NCI-H446 (cell line): ENCODE data around the gene PRKCH.

Source experiments
- DNase-seq, 2 experiments: peaks; one replicate each; lab custom pipeline; 2025; lab: John Stamatoyannopoulos, UW

The PRKCH gene

DNA sequence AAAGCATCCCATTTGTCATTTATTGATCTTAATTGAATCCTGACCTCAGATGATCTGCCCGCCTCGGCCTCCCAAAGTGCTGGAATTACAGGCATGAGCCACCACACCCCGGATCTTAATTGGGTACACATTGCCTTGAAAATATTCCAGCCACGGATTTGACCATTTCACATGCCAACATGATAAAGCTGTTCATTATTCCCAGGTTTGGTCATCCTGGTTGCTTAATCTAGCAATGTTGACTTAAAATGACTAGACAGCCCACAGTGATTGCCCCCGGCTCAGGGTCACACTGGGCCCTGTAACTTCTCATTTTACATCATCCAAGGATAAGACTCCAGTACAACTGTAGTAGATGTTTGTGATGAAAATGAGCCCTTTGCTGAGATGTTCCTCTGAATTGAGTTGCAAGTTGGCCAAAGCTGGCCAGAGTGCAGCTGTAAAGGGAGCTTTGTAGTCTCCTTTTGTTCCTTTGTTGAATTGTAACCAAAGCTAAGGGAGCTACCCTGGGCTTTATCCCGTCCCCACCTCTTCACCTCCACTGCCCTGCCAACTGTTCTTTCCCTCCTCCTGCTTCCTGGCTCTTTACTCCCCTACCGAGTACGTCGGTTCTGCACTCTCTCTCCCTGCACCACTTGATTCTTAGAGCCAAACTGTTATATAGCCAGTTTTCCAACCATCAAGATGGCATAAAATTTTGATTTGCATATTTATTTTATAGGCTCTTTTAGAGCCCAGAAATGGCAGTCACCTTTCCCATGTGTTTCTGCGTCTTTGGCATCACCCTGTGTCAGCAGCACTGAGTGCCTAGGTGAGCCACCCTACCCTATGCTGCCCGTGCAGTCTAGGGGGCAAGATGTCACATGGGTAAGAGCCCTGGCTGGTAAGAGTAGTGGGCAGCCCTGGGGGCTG is 232.6 kb downstream of the PRKCH start:
- no peak for DNase-seq

DNA sequence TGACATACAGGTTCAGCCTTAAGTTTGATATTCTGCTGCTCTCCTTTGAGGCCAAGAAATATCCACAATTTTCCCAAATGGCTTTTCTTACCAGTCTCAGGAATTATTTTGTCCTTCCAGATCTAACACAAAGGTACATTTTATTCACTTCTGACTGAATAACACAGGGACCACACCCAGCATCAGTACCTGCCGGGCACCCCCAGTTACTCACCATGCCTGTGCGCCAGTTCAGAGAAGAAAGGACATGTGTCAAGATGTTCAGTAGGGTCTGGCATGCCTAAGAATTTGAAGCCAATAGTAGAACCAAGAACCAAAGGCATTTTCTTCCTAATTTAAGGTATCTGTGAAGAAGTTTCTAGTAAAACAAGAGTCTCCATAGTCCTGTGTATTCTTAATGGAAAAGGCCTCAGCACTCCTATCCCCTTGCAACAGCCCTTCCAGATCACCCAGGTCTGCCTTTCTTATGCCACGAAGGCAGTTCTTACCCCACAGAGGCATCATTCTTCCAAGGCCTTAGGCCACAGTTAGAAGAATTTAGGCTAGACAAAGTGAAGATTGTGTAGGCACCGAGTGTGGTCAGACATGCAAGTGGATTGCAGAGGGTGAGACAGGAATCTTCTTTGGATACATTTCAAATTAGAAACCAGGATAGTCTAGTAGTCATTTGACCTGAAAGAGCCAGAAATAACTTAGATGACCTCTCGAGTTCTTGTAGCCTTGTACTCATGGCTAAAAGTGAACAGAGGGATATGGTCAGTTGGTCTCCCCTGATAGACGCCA is 233.9 kb downstream of the PRKCH start:
- no peak for DNase-seq

DNA sequence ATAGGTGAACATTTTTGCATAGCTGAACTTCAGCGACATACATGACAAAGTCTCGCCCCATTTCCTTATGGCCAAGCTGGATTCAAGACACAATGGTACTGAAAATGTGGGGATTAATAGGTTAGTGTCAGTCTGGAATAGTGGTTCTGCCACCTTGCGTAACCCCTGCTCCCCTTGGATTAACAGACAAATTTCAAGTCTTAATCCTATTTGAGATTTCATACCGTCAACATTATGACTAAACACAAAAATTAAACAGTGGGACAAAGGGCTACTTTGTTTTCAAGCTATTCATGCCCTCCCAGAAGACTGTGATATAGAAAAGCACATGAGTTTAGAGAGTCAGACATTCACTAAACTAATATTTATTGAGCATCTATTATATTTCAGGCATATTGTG is 235.1 kb downstream of the PRKCH start:
- no peak for DNase-seq

DNA sequence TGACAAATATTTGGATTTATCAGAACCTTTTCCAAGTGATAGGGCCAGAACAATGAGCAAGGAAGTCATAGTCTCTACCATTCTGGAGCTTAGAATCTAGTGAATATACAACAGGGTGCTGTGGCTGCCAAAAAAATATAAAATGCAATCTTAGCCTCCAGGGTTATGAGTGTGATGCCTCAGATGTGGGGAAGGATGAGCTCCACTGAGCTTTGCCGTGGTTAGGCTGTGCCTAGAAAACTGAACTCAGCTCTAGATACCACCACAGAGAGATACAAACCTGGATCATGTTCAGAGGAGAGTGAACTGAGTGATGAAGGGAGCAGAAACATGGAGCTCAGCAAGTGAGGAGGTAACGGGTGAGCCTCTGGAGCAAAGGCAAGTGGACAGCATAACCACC is 235.9 kb downstream of the PRKCH start:
- no peak for DNase-seq

DNA sequence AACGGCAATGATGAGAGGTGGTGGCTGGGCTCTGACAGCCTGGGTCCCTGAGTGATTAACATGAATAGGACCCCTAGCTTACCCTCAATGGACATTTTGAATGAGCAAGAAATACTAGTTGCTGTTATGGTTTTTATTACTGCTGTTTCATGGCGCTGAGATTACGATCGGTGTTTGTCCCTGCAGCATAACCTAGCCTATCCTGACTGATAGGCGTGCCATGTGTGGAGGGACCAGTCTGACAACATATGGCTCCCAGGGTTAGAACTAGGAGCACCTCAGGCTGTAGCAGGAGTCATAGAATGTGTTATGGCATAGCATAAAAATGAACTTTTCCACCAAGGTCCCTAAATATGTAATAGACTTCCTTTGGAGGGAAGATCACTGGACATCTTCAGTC is 236.5 kb downstream of the PRKCH start:
- DNase-seq, result no peak

DNA sequence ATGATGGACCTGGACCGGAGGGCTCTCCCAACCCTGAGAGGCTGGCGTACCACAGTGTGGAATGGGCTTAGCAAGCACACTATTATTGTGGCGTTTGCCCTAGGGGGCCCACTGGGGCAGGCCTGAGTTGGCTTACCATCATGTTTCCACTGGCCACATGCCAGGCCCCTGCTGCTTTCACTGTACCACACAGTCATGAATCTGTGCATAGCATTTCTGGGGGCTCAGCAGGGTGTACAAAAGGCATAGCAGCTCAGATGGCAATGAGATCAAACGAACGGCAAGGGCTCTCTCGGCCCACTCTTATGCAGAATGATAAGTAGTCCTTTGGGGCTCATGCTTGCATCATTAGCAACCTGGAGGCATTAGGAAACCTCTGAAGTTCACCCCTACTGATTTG is 236.9 kb downstream of the PRKCH start:
- peak; percentile 14 to 54 for DNase-seq

DNA sequence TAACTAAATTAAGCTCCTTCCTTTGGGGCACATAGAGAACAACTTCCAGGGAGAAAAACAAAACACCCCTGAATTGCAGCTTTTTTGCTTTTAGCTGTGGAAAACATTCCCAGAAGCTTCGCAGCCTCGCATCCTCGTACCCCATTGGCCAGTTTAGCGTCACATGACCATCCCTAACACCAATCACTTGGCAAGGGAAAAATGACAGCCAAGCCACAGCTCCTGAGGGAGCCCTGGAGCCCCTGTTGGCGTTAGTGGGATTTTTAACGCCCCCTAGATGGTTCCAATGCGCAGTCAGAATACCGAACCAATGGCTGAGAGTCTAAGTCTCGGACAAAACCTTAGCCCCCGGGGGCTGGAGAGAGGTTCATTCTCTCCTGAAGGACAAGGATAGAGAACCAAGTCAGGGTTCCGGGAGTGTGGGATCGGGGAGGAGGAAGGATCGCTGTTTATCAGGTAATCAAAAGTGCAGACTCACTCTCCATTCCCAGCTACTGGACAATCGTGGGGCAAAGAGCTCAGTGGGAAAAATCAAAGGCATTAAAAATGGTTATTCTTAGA is 238.3 kb downstream of the PRKCH start:
- DNase-seq, result no peak

DNA sequence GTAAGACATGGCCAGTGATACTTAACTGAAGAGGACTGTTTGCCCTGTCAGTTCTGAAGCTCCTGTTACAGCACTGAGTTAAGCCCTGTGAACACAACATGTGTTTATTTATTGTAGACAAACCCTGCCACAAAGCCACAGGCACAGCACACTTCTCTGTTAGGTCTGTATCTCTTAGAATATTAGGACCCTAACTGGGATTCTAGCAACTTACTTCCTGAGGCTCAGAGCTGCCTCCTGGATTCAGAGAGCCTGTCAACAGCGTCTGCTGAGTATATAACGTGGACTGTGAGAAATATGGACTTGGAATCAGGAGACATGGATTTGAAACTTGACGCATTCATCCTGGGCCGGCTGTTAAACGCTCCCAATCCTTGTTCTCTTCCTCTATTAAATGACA is 238.9 kb downstream of the PRKCH start:
- DNase-seq, result no peak

DNA sequence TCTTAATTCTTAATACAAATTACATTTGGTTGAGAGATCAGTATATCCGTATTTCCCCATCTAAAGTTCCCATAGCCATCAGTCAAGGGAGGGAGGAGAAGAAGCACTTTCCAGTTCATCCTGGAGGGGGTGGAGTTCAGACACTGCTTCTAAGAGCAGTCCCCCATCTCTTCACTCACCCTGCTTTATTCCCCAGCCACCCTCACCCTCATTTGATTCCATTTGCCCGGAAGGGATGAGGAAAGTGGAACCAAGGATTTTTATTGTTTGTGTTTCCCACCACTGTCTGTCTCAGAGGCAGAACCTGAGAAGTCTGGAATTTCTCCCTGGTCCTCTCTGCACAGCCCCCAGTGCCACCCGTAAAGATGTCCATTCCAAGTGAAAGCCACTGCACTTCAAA is 239.7 kb downstream of the PRKCH start:
- no peak for DNase-seq

DNA sequence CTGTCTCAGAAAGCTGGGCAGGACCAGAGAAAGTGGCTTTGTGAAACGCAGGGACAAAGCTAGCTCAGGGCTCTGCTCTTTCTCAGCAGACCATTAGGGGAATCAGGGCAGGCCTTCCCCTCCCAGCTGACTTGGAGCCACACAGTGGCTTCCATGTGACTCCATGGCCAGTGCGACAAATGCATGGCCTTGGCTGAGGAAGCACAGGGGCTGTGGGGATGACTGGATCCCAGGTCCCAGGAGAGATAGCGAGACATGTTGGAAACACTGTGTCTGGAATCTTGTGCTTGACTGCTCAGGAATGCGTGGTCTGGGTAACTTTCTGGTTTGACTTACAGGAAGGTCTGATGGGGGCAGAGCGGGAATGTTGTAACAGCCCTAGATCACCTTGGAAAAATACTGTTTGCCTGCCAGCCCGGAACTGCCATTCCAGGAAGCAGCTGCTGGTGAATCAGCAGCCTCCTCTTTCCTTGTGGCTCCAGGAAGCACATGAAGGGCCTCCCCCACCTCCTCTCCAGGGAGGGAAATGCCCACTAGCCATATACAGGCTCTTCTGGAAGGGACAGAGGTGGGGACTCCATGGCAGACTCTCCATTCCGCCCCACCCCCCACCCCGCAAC is 240.4 kb downstream of the PRKCH start:
- DNase-seq, result peak in 1 of 2 experiments; percentile 7

DNA sequence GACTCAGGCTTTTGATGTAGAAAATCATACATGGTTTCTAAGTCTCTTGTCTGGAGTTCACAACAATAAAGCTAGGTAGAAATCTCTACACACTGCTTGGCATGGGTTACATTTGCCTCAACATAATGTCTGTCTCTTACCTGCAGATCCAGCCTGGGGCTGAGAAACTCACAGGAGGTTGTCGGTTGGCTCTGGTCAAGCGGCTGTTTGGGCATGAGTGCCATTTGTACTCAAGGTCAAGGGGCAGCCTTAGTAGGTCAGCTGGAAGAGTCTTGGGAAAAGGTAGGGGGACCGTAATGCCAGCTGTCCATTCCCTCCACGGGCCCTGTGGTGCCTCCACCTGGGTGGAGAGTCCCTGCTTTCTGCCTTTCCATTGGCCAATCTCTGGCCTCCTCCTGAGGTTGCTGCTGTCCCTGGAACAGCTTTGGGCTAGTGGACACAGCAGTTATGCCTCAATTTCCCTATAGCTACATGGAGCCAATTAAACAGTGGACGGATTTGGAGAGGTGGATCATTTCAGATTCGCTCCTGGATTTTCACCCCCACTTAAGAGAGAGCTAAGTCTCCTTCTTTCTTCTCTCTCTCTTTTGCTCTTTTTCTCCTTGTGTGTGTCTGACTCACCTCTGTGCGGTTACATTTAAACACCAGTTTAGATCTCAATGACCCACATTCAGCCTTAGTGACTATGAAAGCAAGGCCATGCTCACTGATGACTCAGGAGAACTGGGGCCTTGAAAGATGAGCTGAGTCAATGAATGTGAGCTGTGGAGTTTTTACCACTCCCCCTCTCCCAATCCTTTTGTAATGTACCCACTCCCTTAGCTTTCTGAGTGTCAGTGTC is 241.2 kb downstream of the PRKCH start:
- DNase-seq, result no peak

DNA sequence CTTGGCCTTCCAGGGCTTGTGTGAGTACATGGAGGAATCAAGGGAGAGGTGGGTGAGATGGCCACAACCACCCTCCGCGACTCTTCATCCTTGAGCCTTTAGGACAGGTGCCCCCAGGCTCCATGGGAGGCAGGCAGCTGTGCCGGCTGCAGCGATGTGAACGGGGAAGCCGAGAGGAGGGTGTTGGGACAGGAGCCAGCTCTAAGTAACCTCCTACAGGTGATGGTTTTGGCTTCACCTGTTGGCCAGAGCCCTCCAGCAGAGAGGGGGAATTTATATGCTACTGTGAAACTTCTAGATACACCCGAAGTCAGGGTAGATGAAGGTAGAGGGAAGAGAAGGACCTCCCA is 241.8 kb downstream of the PRKCH start:
- DNase-seq, result no peak

DNA sequence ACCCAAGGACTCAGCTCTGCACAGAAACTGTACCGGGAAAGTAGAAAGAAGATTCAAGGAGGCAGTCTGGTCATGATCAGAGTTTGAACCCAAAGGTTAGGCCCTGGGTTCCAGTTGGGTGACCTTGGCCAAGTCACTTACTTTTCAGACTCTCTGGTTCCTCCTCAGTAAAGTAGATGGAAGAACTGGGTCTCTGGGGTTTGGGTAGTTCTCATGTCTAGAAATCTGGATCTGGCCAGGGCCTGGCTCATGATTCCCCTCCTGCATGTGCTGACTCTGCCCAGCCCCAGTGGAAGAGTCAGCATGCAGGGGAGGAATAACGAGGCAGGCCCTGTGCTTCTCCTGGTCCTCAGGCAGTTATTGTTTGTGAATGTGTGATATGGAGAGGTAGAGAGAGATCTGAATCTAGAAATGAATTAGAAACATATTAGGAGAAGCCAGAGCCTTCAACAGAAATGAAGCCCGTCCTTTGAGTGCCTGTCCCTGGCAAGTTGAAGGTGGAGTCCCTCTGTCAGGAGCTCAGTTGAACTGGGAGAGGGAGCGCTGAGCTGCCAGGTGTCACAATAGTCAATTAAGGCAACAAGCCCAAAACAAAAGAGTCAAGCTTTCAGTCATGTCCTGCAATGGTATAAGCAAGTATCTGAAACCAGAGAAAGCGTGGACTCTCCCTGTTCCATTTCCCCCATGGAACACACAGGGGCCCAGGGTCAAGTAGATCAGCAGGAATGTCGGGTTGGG is 242.7 kb downstream of the PRKCH start:
- no peak for DNase-seq

DNA sequence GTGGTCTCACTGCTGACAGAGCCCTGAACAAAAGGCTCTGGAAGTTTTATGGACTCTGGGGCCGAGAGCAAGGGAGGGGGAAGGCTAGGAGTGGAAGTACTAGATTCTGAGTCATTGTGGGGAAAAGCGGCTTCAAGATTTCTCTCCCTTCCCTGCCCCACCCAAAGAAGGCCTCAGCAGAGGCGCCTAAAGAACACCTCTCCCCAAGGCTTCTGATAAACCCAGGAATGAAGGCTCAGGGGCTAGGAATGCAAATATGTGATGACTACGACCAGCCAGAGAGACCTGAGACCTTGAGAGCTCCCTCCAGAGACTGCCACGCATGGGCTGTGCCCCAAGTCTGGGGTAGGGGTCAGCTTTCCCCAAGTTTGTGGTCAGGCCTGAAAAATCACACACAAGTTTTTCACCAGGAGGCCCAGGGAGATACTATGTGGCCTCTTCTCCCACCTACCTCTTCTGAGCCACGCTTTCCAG is 243.3 kb downstream of the PRKCH start:
- DNase-seq, result no peak

DNA sequence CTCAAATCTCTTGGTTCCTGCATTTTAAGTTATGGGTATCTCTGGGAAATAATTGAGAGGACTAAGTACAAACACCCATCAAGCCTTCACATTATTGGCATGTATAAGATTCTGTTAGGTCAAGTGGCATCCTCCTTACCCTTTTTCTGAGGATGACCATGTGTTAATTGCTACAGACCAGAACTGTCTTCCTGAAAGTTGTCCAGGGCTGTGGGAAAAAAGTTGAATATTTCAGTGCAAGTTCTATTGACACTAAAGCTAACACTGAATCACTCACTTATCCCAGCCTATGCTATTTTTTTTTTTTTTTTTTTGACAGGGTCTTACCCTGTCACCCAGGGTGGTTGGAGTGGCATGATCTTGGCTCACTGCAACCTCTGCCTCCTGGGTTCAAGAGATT is 243.8 kb downstream of the PRKCH start:
- no peak for DNase-seq

DNA sequence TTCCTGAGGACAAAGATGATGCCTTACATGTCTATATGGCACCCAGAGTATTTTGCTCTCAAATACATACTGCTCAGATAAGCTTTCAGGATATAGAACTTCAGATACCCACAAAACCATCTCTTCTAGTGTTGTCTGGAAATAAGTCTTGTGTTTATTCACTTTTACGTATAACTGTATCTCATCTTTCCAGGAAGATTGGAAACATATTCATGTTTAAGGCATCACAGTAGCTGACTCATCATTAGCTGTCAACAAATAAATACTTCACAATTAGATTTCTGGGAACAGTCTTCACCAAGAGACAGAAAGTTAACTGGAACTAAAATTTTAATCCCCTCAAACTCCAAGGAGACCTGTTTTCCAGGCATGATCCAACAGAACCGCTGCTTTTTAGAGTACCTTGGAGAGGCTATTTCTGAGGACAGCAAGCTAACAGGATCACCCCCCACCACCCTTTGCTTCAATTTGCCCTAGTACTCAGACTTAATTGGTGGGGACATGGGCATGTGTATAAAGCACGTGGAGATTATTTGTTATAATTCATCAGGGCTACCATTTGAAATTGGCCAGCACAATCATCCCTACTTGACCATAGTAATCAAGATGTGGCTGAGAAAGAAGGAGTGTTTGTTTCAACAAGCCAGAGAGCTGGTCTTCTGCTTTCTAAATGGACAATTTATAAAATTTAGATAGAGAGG is 244.6 kb downstream of the PRKCH start:
- DNase-seq, result no peak

DNA sequence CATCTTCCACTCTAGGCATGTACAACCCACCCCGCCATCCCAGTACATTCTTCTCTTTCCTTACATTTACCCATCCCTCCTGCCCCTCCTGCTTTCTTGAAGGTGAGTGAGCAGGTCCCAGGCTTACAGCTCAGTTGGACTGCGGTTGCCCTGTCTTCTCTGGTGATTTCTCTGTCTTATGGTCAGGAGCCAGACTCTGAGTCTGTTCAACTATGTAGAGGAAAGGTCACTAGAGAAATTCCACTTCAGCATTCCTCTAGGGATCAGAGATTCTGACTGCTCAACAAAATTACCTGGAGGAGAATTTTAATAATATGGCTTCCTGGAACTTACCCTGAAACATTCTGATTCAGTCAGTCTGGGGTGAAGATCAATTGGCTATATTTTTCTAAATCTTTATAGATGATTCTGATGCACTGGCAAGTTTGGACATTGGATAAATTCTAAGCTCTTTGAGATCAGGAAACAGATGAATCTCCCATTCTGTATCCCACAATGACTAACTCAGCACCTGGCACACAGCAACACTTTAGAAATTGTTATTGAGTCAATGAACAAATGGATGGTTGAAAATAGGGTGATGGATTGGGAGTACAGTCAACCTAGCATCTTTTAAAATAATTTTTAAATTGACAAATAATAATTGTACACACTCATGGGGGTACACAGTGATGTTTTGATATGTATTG is 245.3 kb downstream of the PRKCH start:
- no peak for DNase-seq

DNA sequence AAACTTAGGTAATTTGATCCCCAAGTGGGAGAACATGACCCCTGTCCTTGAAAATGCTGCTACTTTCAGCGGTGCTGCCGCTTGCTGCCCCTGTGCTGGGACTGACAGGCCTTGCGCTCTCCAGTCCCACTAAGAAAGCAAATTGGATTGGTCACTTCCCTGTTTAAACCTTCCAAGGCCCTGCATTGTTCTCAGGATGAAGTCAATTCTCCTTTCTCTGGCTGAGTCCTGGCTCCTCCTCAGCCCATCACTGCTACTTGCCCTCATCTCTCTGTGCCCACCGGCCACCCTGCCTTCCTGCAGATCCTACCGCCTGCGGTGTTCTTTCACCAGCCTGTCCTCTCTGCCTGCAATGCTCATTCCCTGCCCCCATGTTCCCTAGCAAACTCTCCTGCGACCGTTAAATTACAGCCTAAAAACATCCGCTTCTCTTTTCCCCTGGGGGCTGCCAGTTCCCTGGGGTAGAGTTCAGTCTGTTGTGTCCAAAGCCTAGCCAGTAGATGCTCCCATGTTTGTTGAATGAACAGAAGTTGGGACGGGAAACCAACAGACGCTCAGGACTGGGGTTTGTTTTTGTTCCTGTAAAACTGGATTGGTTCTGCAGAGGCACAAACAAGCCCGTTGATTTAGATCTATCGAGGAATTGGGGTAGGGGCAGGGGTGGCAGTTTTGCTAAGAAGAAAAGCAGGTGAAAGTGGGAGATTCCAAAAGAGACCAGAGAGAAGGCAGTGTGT is 246.6 kb downstream of the PRKCH start:
- no peak for DNase-seq

DNA sequence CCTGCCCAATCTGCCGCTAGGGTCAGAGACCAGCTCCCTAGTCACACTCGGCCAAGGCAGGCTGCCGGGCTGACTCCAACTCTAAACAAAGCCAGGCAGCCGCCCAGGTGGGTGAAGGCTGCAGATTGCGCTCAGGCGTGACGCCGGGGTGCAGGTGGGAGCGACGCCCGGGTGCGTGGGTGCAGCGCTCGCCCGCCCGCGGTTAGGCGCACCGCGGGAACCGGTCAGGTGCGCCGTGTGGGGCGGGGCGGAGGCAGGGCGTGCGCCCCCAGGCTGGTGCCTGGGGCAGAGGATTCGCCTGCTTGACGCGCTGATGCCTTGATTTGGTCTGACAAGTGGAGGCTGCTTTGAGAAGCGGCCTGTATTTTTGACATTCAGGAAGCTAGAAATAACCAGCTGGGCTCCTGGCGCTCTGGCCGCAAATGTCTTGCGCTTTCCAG is 247.2 kb downstream of the PRKCH start:
- no peak for DNase-seq
